H9 (cell line): ENCODE data around the gene PCDH9. TPM values are rescaled to one million over a fixed set of nuclear protein-coding genes. Genes with fewer than 3 reads are reported as not detected.

Experiments
- DNase-seq: peaks from one replicate; pipeline ENCODE4 v3.0.0-alpha.2; 2017
- H2AFZ ChIP-seq: one replicate; pipeline ENCODE4 v1.6.1; 2013; ENCODE audit warnings: mild to moderate bottlenecking, low read length, control low read depth, moderate library complexity
- H2AK5ac ChIP-seq: 2 replicates; pipeline ENCODE4 v1.6.1; 2013; ENCODE audit warnings: low read length, control low read depth, mixed read lengths; ENCODE audit not compliant: insufficient read length
- H2BK120ac ChIP-seq: one replicate; pipeline ENCODE4 v1.6.1; 2013; ENCODE audit warnings: low read depth, mild to moderate bottlenecking, low read length, control low read depth, inconsistent platforms; ENCODE audit not compliant: poor library complexity, severe bottlenecking
- H2BK12ac ChIP-seq: 2 replicates; pipeline ENCODE4 v1.6.1; 2013; ENCODE audit warnings: low read length, control low read depth, mixed read lengths, low read depth; ENCODE audit not compliant: insufficient read length
- H2BK15ac ChIP-seq: 2 replicates; pipeline ENCODE4 v1.6.1; 2013; ENCODE audit warnings: low read depth, low read length, control low read depth
- H2BK20ac ChIP-seq: one replicate; pipeline ENCODE4 v1.6.1; 2013; ENCODE audit warnings: low read depth, mild to moderate bottlenecking, low read length, control low read depth, inconsistent platforms; ENCODE audit not compliant: poor library complexity, severe bottlenecking
- H2BK5ac ChIP-seq: 2 replicates; pipeline ENCODE4 v1.6.1; 2013; ENCODE audit warnings: low read length, control low read depth, mixed read lengths; ENCODE audit not compliant: insufficient read length
- H3K14ac ChIP-seq: 2 replicates; pipeline ENCODE4 v1.6.1; 2013; ENCODE audit warnings: low read length, control low read depth; ENCODE audit not compliant: insufficient read depth
- H3K18ac ChIP-seq: 2 replicates; pipeline ENCODE4 v1.6.1; 2013; ENCODE audit warnings: low read depth, mild to moderate bottlenecking, mixed read lengths, low read length, control low read depth; ENCODE audit not compliant: insufficient read length
- H3K23ac ChIP-seq: 2 replicates; pipeline ENCODE4 v1.6.1; 2013; ENCODE audit warnings: low read length, control low read depth, mixed read lengths, low read depth; ENCODE audit not compliant: insufficient read length
- H3K23me2 ChIP-seq: 2 replicates; pipeline ENCODE4 v1.6.1; 2013; ENCODE audit warnings: low read depth, mild to moderate bottlenecking, mixed read lengths, low read length, control low read depth; ENCODE audit not compliant: insufficient read length, poor library complexity, severe bottlenecking
- H3K27ac ChIP-seq: 2 replicates; pipeline ENCODE4 v1.5.1; 2013; ENCODE audit warnings: low read length, control low read depth, mixed read lengths, low read depth; ENCODE audit not compliant: insufficient read length
- H3K27me3 ChIP-seq: 2 replicates; pipeline ENCODE4 v1.6.1; 2013; ENCODE audit warnings: low read length, control low read depth, inconsistent platforms; ENCODE audit not compliant: insufficient read depth
- H3K4ac ChIP-seq: 2 replicates; pipeline ENCODE4 v1.6.1; 2013; ENCODE audit warnings: low read depth, mild to moderate bottlenecking, control low read depth, inconsistent platforms, low read length, moderate library complexity
- H3K4me1 ChIP-seq: 2 replicates; pipeline ENCODE4 v1.6.1; 2013; ENCODE audit warnings: low read length, control low read depth, inconsistent platforms; ENCODE audit not compliant: insufficient read depth
- H3K4me2 ChIP-seq: 2 replicates; pipeline ENCODE4 v1.6.1; 2013; ENCODE audit warnings: low read length, control low read depth, mixed read lengths; ENCODE audit not compliant: insufficient read length, insufficient read depth
- H3K56ac ChIP-seq: 2 replicates; pipeline ENCODE4 v1.6.1; 2013; ENCODE audit warnings: low read depth, mild to moderate bottlenecking, mixed read lengths, low read length, control low read depth; ENCODE audit not compliant: insufficient read length
- H3K79me1 ChIP-seq: 2 replicates; pipeline ENCODE4 v1.6.1; 2013; ENCODE audit warnings: low read depth, mild to moderate bottlenecking, moderate library complexity, low read length, control low read depth, inconsistent platforms; ENCODE audit not compliant: insufficient read depth, poor library complexity, severe bottlenecking
- H3K79me2 ChIP-seq: 2 replicates; pipeline ENCODE4 v1.6.1; 2013; ENCODE audit warnings: low read length, control low read depth, inconsistent platforms; ENCODE audit not compliant: insufficient read depth
- H3K9ac ChIP-seq: 2 replicates; pipeline ENCODE4 v1.6.1; 2013; ENCODE audit warnings: low read length, control low read depth, mixed read lengths; ENCODE audit not compliant: insufficient read length; ENCODE audit errors: extremely low read depth
- H3K9me3 ChIP-seq: one replicate; pipeline ENCODE4 v1.6.1; 2013; ENCODE audit warnings: low read depth, low read length, inconsistent platforms; ENCODE audit not compliant: control insufficient read depth
- H3T11ph ChIP-seq: one replicate; pipeline ENCODE4 v1.6.1; 2013; ENCODE audit warnings: mild to moderate bottlenecking, low read length, control low read depth, inconsistent platforms
- H4K20me1 ChIP-seq: one replicate; pipeline ENCODE4 v1.6.1; 2013; ENCODE audit not compliant: control insufficient read depth, insufficient read length, insufficient read depth
- H4K5ac ChIP-seq: 2 replicates; pipeline ENCODE4 v1.6.1; 2013; ENCODE audit warnings: low read depth, mild to moderate bottlenecking, mixed read lengths, low read length, control low read depth; ENCODE audit not compliant: insufficient read length
- H4K8ac ChIP-seq: replicated peaks from 2 replicates; pipeline ENCODE4 v1.6.1; 2013; ENCODE audit warnings: low read length, control low read depth, mixed read lengths, low read depth; ENCODE audit not compliant: insufficient read length
- H4K91ac ChIP-seq: 2 replicates; pipeline ENCODE4 v1.6.1; 2013; ENCODE audit warnings: low read depth, mild to moderate bottlenecking, moderate library complexity, mixed read lengths, low read length, control low read depth; ENCODE audit not compliant: insufficient read length
- H3K27ac Mint-ChIP-seq, 3 experiments: 2 replicates in 2 of 3; 3 replicates in 1 of 3; pipeline ENCODE4 v1.8.0; 2020 to 2021; ENCODE audit warnings: mixed read lengths in 3 of 3, mild to moderate bottlenecking in 1 of 3, moderate library complexity in 1 of 3
- H3K27me3 Mint-ChIP-seq: 2 replicates; pipeline ENCODE4 v1.8.0; 2021; ENCODE audit warnings: low read depth, mild to moderate bottlenecking, moderate library complexity, mixed read lengths
- H3K36me3 Mint-ChIP-seq, 3 experiments: 2 replicates in 2 of 3; 3 replicates in 1 of 3; pipeline ENCODE4 v1.8.0; 2020 to 2021; ENCODE audit warnings: low read depth in 3 of 3, mixed read lengths in 3 of 3; ENCODE audit not compliant: insufficient read depth in 1 of 3
- H3K4me1 Mint-ChIP-seq, 2 experiments: 2 replicates each; pipeline ENCODE4 v1.8.0; 2020; ENCODE audit warnings: mixed read lengths in 2 of 2
- H3K4me3 Mint-ChIP-seq, 2 experiments: 2 replicates in 1 of 2; 3 replicates in 1 of 2; pipeline ENCODE4 v1.8.0; 2020 to 2021; ENCODE audit warnings: mild to moderate bottlenecking in 2 of 2, mixed read lengths in 2 of 2, moderate library complexity in 1 of 2
- H3K9me3 Mint-ChIP-seq, 2 experiments: 2 replicates in 1 of 2; 3 replicates in 1 of 2; pipeline ENCODE4 v1.8.0; 2020; ENCODE audit warnings: mild to moderate bottlenecking in 2 of 2, mixed read lengths in 2 of 2, moderate library complexity in 1 of 2
- CTCF ChIP-seq: fragments of 200-600 bp; sonication (generic); conservative IDR thresholded peaks from 3 replicates; pipeline ENCODE4 v1.8.0; 2021; ENCODE audit warnings: antibody characterized with exemption, mild to moderate bottlenecking
- WGBS: extraction: QIAGEN DNeasy Blood & Tissue Kit; methylation state at CpG from one replicate; pipeline ENCODE4 v1.1.7; 2013; ENCODE audit warnings: missing lambda C conversion rate, low lambda C conversion rate, mixed read lengths; ENCODE audit not compliant: insufficient read length; ENCODE audit errors: extremely low coverage; 5-methylcytosine and 5-hydroxymethylcytosine counted together
- total RNA-seq: library from RNA; stranded (reverse); gene quantifications from 2 replicates; pipeline ENCODE4 v1.2.1, GENCODE V29; 2021

PCDH9 gene
- total RNA-seq, 1 experiment from 2014 or later, result 0.11 TPM

GRCh38 chr13:66313413-66313812, 916.7 kb downstream of the PCDH9 start:
- Mint-ChIP-seq H3K36me3 (no peaks in the 10 kb centered on the region), H3K27me3 (no peaks in the 10 kb centered on the region), H3K4me1 (peaks cover 16 to 18% of the 10 kb centered on the region in 2 experiments), H3K27ac (no peak overlapping the region), H3K4me3 (no peak overlapping the region), H3K9me3 (no peaks in the 10 kb centered on the region)
- Histone ChIP-seq H2BK120ac (no peak overlapping the region), H2BK12ac (no peak overlapping the region), H3K27me3 (no peaks in the 10 kb centered on the region), H3K4me1 (no peaks in the 10 kb centered on the region), H3K23me2 (no peaks in the 10 kb centered on the region), H4K8ac (no peak overlapping the region), H3K4ac (no peak overlapping the region), H3T11ph (no peak overlapping the region), H4K20me1 (no peaks in the 10 kb centered on the region), H3K56ac (no peak overlapping the region), H3K14ac (no peak overlapping the region), H4K5ac (no peak overlapping the region), H2AFZ (no peak overlapping the region), H3K4me2 (no peak overlapping the region), H3K23ac (no peak overlapping the region), H3K9ac (no peak overlapping the region), H3K18ac (no peak overlapping the region), H2BK15ac (no peak overlapping the region), H3K79me2 (no peaks in the 10 kb centered on the region), H3K27ac (no peak overlapping the region), H2BK5ac (no peak overlapping the region), H2AK5ac (no peak overlapping the region), H3K9me3 (no peaks in the 10 kb centered on the region), H3K79me1 (no peaks in the 10 kb centered on the region), H4K91ac (no peak overlapping the region), H2BK20ac (no peak overlapping the region)
- TF ChIP-seq CTCF, result no peak
- WGBS, result no CpG with 5 or more reads among the region's 3 CpGs
- DNase-seq, result no peak
